HEK293 (cell line): ENCODE results near the gene LRRC51.

ENCODE experiments used
- BCL11A ChIP-seq: fragments of 450-650 bp; formaldehyde crosslinking; IDR thresholded peaks from 2 replicates; pipeline ENCODE4 v1.5.1; 2016; ENCODE audit warnings: low read depth, missing biosample characterization, missing genetic modification characterization
- EGR2 ChIP-seq: fragments of 450-650 bp; formaldehyde crosslinking; IDR thresholded peaks from 2 replicates; pipeline ENCODE4 v1.5.1; 2016; ENCODE audit warnings: low read depth, missing biosample characterization, missing genetic modification characterization
- INSM2 ChIP-seq: fragments of 450-650 bp; formaldehyde crosslinking; IDR thresholded peaks from 2 replicates; pipeline ENCODE4 v1.5.1; 2016; ENCODE audit warnings: missing biosample characterization, missing genetic modification characterization
- KLF1 ChIP-seq: fragments of 450-650 bp; formaldehyde crosslinking; IDR thresholded peaks from 2 replicates; pipeline ENCODE4 v1.5.1; 2016; ENCODE audit warnings: missing biosample characterization, missing genetic modification characterization
- PRDM10 ChIP-seq: fragments of 450-650 bp; formaldehyde crosslinking; IDR thresholded peaks from 2 replicates; pipeline ENCODE4 v1.5.1; 2016; ENCODE audit warnings: missing biosample characterization, missing genetic modification characterization
- SP3 ChIP-seq: fragments of 450-650 bp; formaldehyde crosslinking; IDR thresholded peaks from 2 replicates; pipeline ENCODE4 v1.5.1; 2016; ENCODE audit warnings: missing biosample characterization, missing genetic modification characterization
- ZBTB10 ChIP-seq: fragments of 450-650 bp; formaldehyde crosslinking; IDR thresholded peaks from 2 replicates; pipeline ENCODE4 v1.5.1; 2016; ENCODE audit warnings: missing biosample characterization, missing genetic modification characterization
- ZBTB21 ChIP-seq: fragments of 450-650 bp; formaldehyde crosslinking; IDR thresholded peaks from 2 replicates; pipeline ENCODE4 v1.5.1; 2017; ENCODE audit warnings: missing biosample characterization, missing genetic modification characterization
- ZEB2 ChIP-seq: fragments of 450-650 bp; formaldehyde crosslinking; IDR thresholded peaks from 2 replicates; pipeline ENCODE4 v1.5.1; 2016; ENCODE audit warnings: missing biosample characterization, missing genetic modification characterization
- ZNF157 ChIP-seq: fragments of 450-650 bp; formaldehyde crosslinking; IDR thresholded peaks from 2 replicates; pipeline ENCODE4 v1.5.1; 2016; ENCODE audit warnings: missing biosample characterization, missing genetic modification characterization
- ZNF501 ChIP-seq: fragments of 450-650 bp; formaldehyde crosslinking; IDR thresholded peaks from 2 replicates; pipeline ENCODE4 v1.5.1; 2016; ENCODE audit warnings: missing biosample characterization, missing genetic modification characterization
- ZNF660 ChIP-seq: fragments of 450-650 bp; IDR thresholded peaks from 2 replicates; pipeline ENCODE4 v1.5.1; 2018; ENCODE audit warnings: missing biosample characterization, mild to moderate bottlenecking, missing genetic modification characterization
- ZXDB ChIP-seq: fragments of 450-650 bp; formaldehyde crosslinking; IDR thresholded peaks from 2 replicates; pipeline ENCODE4 v1.5.1; 2016; ENCODE audit warnings: missing biosample characterization, missing genetic modification characterization
- TF ChIP-seq, protein P1 (sequence below): fragments of 450-650 bp; formaldehyde crosslinking; IDR thresholded peaks from 2 replicates; pipeline ENCODE4 v1.5.1; 2016; ENCODE audit warnings: missing biosample characterization, missing genetic modification characterization

LRRC51 gene

GRCh38 chr11:72112143-72112977 is 31.7 kb downstream of the LRRC51 start, which contains the start of gene ANAPC15 (continued):
- TF ChIP-seq PRDM10 (tag by site-specific recombination) (peak; percentile 11; the same call in 1 of the 2 replicates), BCL11A (tag by site-specific recombination) (0 out of 2 replicates have a peak, but pooled peaks have one; percentile 19), ZNF660 (0 out of 2 replicates have a peak, but pooled peaks have one; percentile 32), ZBTB21 (tag by site-specific recombination) (peak; percentile 72), SP3 (tag by site-specific recombination) (peak; percentile 86), KLF1 (tag by site-specific recombination) (peak; percentile 22; the same call in 1 of the 2 replicates), EGR2 (peak; percentile 32; the same call in 1 of the 2 replicates), ZBTB10 (no peak), ZNF501 (tag by site-specific recombination) (peak; percentile 71; the same call in 1 of the 2 replicates), ZXDB (tag by site-specific recombination) (0 out of 2 replicates have a peak, but pooled peaks have one; percentile 49), INSM2 (tag by site-specific recombination) (0 out of 2 replicates have a peak, but pooled peaks have one; percentile 25), ZNF157 (tag by site-specific recombination) (no peak), ZEB2 (peak; percentile 76; the same call in 1 of the 2 replicates)
- TF ChIP-seq, protein P1, sequence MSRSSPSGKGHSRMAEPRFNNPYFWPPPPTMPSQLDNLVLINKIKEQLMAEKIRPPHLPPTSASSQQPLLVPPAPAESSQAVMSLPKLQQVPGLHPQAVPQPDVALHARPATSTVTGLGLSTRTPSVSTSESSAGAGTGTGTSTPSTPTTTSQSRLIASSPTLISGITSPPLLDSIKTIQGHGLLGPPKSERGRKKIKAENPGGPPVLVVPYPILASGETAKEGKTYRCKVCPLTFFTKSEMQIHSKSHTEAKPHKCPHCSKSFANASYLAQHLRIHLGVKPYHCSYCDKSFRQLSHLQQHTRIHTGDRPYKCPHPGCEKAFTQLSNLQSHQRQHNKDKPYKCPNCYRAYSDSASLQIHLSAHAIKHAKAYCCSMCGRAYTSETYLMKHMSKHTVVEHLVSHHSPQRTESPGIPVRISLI (tag by site-specific recombination) = 0 out of 2 replicates have a peak, but pooled peaks have one; percentile 44
